Lower leg skin (tissue), 4 donors: ENCODE data around the gene SLX4IP. TPM values are rescaled to one million over a fixed set of nuclear protein-coding genes. Genes with fewer than 3 reads are reported as not detected.

ENCODE experiments used
- DNase-seq, 2 donors: peaks; one replicate each; pipeline ENCODE4 v3.0.0-alpha.2; 2019; ENCODE audit warnings: low spot score in 2 of 2
- H3K4me3 ChIP-seq: fragments of 200-600 bp; sonication (generic); 2 replicates; pipeline ENCODE4 v1.5.1; 2017; ENCODE audit warnings: mild to moderate bottlenecking, low read depth; ENCODE audit not compliant: poor library complexity, severe bottlenecking
- CTCF ChIP-seq, 3 donors: fragments of 450-650 bp; IDR thresholded peaks; one replicate each; pipeline ENCODE4 v1.5.1; 2016; ENCODE audit warnings: antibody characterized with exemption in 3 of 3, mild to moderate bottlenecking in 3 of 3, moderate library complexity in 2 of 3
- POLR2A ChIP-seq, 2 donors: fragments of 450-650 bp; IDR thresholded peaks; one replicate each; pipeline ENCODE4 v1.6.1; 2016 to 2017; ENCODE audit warnings: antibody characterized with exemption in 2 of 2, mild to moderate bottlenecking in 1 of 2, moderate library complexity in 1 of 2
- WGBS, 2 donors: methylation state at CpG; one replicate each; pipeline ENCODE4 v1.1.5; 2018; 5-methylcytosine and 5-hydroxymethylcytosine counted together
- intact Hi-C: fragments of 100-400 bp; cut with DNase I; formaldehyde crosslinking; loops from one replicate; pipeline ENCODE4 v1.15.0; 2023; ENCODE audit warnings: low total_unique reads
- total RNA-seq, 4 donors: library from RNA; depleted of rRNA; stranded (reverse); fragments of >200 nt; gene quantifications; one replicate each; pipeline ENCODE4 v1.1.0, GENCODE V29; 2016

SLX4IP gene
- total RNA-seq, 4 donors from 2014 or later = 3.0 to 4.0 (median 3.7) TPM

GRCh38 chr20:10513061-10513460 lies 78.0 kb downstream of the SLX4IP start:
- intact Hi-C loops = no loop called here
- TF ChIP-seq POLR2A (IDR thresholded peaks at IDR 0.05) (no peak), CTCF (IDR thresholded peaks at IDR 0.05) (no peak)
- WGBS, 2 donors = 72 to 76% methylated on average over 2 of the region's 2 CpGs

GRCh38 chr20:10513931-10514575 lies 78.9 kb downstream of the SLX4IP start:
- H3K4me3 ChIP-seq = no peak overlapping the region
- no peak for TF ChIP-seq CTCF (IDR thresholded peaks at IDR 0.05)
- TF ChIP-seq POLR2A (IDR thresholded peaks at IDR 0.05) = no peak
- intact Hi-C loops = no loop called here
- DNase-seq = no peak
- WGBS, 2 donors = 36 to 48% methylated on average over 4 of the region's 4 CpGs

More at GRCh38 chr20:10513061-10513460, 78.0 kb downstream of the SLX4IP start:
- DNase-seq = no peak
- H3K4me3 ChIP-seq = no peak overlapping the region

- no peak for TF ChIP-seq POLR2A (IDR thresholded peaks at IDR 0.05)
- no peak for TF ChIP-seq CTCF (IDR thresholded peaks at IDR 0.05)
- WGBS, 2 donors = 43% methylated on average over 2 of the region's 2 CpGs
- intact Hi-C loops = no loop called here
- no peak overlapping the region for H3K4me3 ChIP-seq
- no peak for DNase-seq
Observed at GRCh38 chr20:10516529-10516928, 81.4 kb downstream of the SLX4IP start.

- no peak for DNase-seq
- intact Hi-C loops = no loop called here
- 84 to 85% methylated on average over 4 of the region's 4 CpGs for WGBS, 2 donors
- H3K4me3 ChIP-seq = no peak overlapping the region
- TF ChIP-seq CTCF (IDR thresholded peaks at IDR 0.05) = no peak
- no peak for TF ChIP-seq POLR2A (IDR thresholded peaks at IDR 0.05)
Observed at GRCh38 chr20:10519361-10520046, 84.4 kb downstream of the SLX4IP start.

- DNase-seq = no peak
- intact Hi-C loops = no loop called here
Observed at GRCh38 chr20:10520528-10520927, 85.4 kb downstream of the SLX4IP start.

More at GRCh38 chr20:10520528-10520927, 85.4 kb downstream of the SLX4IP start:
- TF ChIP-seq POLR2A (IDR thresholded peaks at IDR 0.05) (no peak), CTCF (IDR thresholded peaks at IDR 0.05) (no peak)
- no peak overlapping the region for H3K4me3 ChIP-seq
